Measurements from ENCODE around the gene ATL3.
"Not testable (repeated sequence)": the region's sequence is repeated elsewhere in the genome, so short reads cannot be mapped to it uniquely, and the experiment has no call there.

DNA sequence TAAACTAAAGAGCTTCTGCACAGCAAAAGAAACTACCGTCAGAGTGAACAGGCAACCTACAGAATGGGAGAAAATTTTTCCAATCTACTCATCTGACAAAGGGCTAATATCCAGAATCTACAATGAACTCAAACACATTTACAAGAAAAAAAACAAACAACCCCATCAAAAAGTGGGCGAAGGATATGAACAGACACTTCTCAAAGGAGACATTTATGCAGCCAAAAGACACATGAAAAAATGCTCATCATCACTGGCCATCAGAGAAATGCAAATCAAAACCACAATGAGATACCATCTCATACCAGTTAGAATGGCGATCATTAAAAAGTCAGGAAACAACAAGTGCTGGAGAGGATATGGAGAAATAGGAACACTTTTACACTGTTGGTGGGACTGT is 92.3 kb downstream of the ATL3 start:
- TF ChIP-seq, protein P1, sequence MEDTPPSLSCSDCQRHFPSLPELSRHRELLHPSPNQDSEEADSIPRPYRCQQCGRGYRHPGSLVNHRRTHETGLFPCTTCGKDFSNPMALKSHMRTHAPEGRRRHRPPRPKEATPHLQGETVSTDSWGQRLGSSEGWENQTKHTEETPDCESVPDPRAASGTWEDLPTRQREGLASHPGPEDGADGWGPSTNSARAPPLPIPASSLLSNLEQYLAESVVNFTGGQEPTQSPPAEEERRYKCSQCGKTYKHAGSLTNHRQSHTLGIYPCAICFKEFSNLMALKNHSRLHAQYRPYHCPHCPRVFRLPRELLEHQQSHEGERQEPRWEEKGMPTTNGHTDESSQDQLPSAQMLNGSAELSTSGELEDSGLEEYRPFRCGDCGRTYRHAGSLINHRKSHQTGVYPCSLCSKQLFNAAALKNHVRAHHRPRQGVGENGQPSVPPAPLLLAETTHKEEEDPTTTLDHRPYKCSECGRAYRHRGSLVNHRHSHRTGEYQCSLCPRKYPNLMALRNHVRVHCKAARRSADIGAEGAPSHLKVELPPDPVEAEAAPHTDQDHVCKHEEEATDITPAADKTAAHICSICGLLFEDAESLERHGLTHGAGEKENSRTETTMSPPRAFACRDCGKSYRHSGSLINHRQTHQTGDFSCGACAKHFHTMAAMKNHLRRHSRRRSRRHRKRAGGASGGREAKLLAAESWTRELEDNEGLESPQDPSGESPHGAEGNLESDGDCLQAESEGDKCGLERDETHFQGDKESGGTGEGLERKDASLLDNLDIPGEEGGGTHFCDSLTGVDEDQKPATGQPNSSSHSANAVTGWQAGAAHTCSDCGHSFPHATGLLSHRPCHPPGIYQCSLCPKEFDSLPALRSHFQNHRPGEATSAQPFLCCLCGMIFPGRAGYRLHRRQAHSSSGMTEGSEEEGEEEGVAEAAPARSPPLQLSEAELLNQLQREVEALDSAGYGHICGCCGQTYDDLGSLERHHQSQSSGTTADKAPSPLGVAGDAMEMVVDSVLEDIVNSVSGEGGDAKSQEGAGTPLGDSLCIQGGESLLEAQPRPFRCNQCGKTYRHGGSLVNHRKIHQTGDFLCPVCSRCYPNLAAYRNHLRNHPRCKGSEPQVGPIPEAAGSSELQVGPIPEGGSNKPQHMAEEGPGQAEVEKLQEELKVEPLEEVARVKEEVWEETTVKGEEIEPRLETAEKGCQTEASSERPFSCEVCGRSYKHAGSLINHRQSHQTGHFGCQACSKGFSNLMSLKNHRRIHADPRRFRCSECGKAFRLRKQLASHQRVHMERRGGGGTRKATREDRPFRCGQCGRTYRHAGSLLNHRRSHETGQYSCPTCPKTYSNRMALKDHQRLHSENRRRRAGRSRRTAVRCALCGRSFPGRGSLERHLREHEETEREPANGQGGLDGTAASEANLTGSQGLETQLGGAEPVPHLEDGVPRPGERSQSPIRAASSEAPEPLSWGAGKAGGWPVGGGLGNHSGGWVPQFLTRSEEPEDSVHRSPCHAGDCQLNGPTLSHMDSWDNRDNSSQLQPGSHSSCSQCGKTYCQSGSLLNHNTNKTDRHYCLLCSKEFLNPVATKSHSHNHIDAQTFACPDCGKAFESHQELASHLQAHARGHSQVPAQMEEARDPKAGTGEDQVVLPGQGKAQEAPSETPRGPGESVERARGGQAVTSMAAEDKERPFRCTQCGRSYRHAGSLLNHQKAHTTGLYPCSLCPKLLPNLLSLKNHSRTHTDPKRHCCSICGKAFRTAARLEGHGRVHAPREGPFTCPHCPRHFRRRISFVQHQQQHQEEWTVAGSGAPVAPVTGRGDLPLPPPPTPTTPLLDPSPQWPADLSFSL (CRISPR knock-in tag; IDR thresholded peaks at IDR 0.05): not testable (repeated sequence)
- not testable (repeated sequence) for TF ChIP-seq MIXL1 (CRISPR knock-in tag; IDR thresholded peaks at IDR 0.05)
- TF ChIP-seq, protein P2, sequence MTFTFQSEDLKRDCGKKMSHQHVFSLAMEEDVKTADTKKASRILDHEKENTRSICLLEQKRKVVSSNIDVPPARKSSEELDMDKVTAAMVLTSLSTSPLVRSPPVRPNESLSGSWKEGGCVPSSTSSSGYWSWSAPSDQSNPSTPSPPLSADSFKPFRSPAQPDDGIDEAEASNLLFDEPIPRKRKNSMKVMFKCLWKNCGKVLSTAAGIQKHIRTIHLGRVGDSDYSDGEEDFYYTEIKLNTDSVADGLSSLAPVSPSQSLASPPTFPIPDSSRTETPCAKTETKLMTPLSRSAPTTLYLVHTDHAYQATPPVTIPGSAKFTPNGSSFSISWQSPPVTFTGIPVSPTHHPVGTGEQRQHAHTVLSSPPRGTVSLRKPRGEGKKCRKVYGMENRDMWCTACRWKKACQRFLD (CRISPR knock-in tag; IDR thresholded peaks at IDR 0.05; ENCODE audit: borderline replicate concordance): not testable (repeated sequence)

Measured in HepG2 (cell line).